Fibroblast of lung (primary cell): Measurements from ENCODE around the gene MEP1A. TPM values are rescaled to one million over a fixed set of nuclear protein-coding genes. Genes with fewer than 3 reads are reported as not detected.
"Not testable (repeated sequence)": the region's sequence is repeated elsewhere in the genome, so short reads cannot be mapped to it uniquely, and the experiment has no call there.

Source experiments
- DNase-seq, 2 donors: peaks; one replicate each; pipeline versions ENCODE4 v3.0.0 to v3.0.0-alpha.2; 2010; ENCODE audit warnings: low read depth in 2 of 2
- H2AFZ ChIP-seq: 2 replicates; pipeline ENCODE4 v1.5.1; 2012; ENCODE audit warnings: low read length, control low read depth, inconsistent platforms
- H3K27ac ChIP-seq: 2 replicates; pipeline ENCODE4 v1.5.1; 2011; ENCODE audit warnings: low read length, control low read depth; ENCODE audit not compliant: insufficient read depth
- H3K27me3 ChIP-seq: 2 replicates; pipeline ENCODE4 v1.5.1; 2011; ENCODE audit warnings: mild to moderate bottlenecking, low read length; ENCODE audit not compliant: control insufficient read depth, insufficient read depth
- H3K36me3 ChIP-seq: 2 replicates; pipeline ENCODE4 v1.5.1; 2011; ENCODE audit warnings: low read length; ENCODE audit not compliant: control insufficient read depth, insufficient read depth
- H3K4me1 ChIP-seq: 2 replicates; pipeline ENCODE4 v1.5.1; 2011; ENCODE audit warnings: low read length; ENCODE audit not compliant: control insufficient read depth, insufficient read depth; ENCODE audit errors: extremely low read depth
- H3K4me2 ChIP-seq: 2 replicates; pipeline ENCODE4 v1.5.1; 2011; ENCODE audit warnings: low read length, control low read depth; ENCODE audit not compliant: insufficient read depth; ENCODE audit errors: extremely low read depth
- H3K4me3 ChIP-seq, 4 experiments: fragments of 200-600 bp in 1 of 4; sonication (generic) in 1 of 4; replicated peaks in 1 of 4; 2 replicates each; pipeline ENCODE4 v1.5.1; 2011 to 2016; ENCODE audit warnings: low read length in 4 of 4, low read depth in 3 of 4, mild to moderate bottlenecking in 3 of 4, control low read depth in 2 of 4, inconsistent platforms in 1 of 4, mixed read lengths in 1 of 4; ENCODE audit not compliant: insufficient read depth in 1 of 4; ENCODE audit errors: control extremely low read depth in 1 of 4
- H3K79me2 ChIP-seq: 2 replicates; pipeline ENCODE4 v1.5.1; 2012; ENCODE audit warnings: mild to moderate bottlenecking, low read length, inconsistent platforms; ENCODE audit not compliant: control insufficient read depth, insufficient read depth
- H3K9ac ChIP-seq: 2 replicates; pipeline ENCODE4 v1.5.1; 2011; ENCODE audit warnings: mild to moderate bottlenecking, low read length, control low read depth; ENCODE audit not compliant: insufficient read depth
- H3K9me3 ChIP-seq: 2 replicates; pipeline ENCODE4 v1.5.1; 2012; ENCODE audit warnings: low read depth, low read length; ENCODE audit not compliant: control insufficient read depth, insufficient read depth
- H4K20me1 ChIP-seq: 2 replicates; pipeline ENCODE4 v1.5.1; 2011; ENCODE audit warnings: low read length; ENCODE audit not compliant: control insufficient read depth, insufficient read depth; ENCODE audit errors: extremely low read depth
- CTCF ChIP-seq, 2 donors: IDR thresholded peaks in 1 of 2; conservative IDR thresholded peaks in 1 of 2; 1 replicate in 1 of 2; 2 replicates in 1 of 2; pipeline ENCODE4 v1.5.1; 2011 to 2012; ENCODE audit warnings: low read length in 2 of 2, control low read depth in 1 of 2, inconsistent platforms in 1 of 2, low read depth in 1 of 2, mild to moderate bottlenecking in 1 of 2
- EZH2 ChIP-seq: IDR thresholded peaks from 2 replicates; pipeline ENCODE4 v1.5.1; 2012; ENCODE audit warnings: low read length, control low read depth, mild to moderate bottlenecking; ENCODE audit errors: missing control alignments
- polyA minus RNA-seq: library from RNA; depleted of rRNA, polyadenylated mRNA; stranded (reverse); fragments of >200 nt; gene quantifications from 2 replicates; pipeline ENCODE4 v1.2.3, GENCODE V29; 2011; ENCODE audit warnings: low replicate concordance
- polyA plus RNA-seq, 2 donors: library from polyadenylated mRNA; depleted of rRNA in 1 of 2; stranded (reverse) in 1 of 2; unstranded in 1 of 2; fragments of >200 nt; gene quantifications; 2 replicates each; pipeline ENCODE4 v1.2.1, GENCODE V29; 2011 to 2012; ENCODE audit warnings: missing spikeins in 1 of 2
- total RNA-seq: library from RNA; depleted of rRNA; stranded (reverse); fragments of >200 nt; gene quantifications from 2 replicates; pipeline ENCODE4 v1.2.1, GENCODE V29; 2014

Gene MEP1A, protein sequence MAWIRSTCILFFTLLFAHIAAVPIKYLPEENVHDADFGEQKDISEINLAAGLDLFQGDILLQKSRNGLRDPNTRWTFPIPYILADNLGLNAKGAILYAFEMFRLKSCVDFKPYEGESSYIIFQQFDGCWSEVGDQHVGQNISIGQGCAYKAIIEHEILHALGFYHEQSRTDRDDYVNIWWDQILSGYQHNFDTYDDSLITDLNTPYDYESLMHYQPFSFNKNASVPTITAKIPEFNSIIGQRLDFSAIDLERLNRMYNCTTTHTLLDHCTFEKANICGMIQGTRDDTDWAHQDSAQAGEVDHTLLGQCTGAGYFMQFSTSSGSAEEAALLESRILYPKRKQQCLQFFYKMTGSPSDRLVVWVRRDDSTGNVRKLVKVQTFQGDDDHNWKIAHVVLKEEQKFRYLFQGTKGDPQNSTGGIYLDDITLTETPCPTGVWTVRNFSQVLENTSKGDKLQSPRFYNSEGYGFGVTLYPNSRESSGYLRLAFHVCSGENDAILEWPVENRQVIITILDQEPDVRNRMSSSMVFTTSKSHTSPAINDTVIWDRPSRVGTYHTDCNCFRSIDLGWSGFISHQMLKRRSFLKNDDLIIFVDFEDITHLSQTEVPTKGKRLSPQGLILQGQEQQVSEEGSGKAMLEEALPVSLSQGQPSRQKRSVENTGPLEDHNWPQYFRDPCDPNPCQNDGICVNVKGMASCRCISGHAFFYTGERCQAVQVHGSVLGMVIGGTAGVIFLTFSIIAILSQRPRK
- total RNA-seq (not detected in 2 replicates), polyA plus RNA-seq (not detected in 2 replicates), polyA minus RNA-seq (not detected in 2 replicates)
- polyA plus RNA-seq (2012), result not detected in 2 replicates

DNA sequence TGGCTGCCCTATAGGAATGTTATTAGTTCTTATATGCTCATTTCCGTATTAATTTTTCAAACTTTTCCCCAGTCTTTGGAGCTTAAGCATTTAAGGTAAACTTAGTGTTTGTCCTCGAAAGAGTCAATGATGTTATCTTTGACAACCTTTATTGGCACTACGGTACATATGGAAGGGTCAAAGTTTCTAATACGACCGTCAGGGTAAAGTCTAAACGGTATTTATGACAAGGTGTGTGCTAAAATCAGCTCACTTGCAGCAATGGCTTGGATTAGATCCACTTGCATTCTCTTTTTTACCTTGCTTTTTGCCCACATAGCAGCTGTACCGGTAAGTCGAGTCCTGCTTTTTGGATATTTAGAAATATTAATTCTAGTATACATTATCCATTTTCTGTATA lies at the start of gene MEP1A:
Gene MEP1A, plus strand, starts transcription at position 252 of the 400 bp plus-strand sequence. Its CDS starts 10 bp downstream, at position 262.
- DNase-seq, result no peak
- H3K9me3 ChIP-seq, result no peaks in the 10 kb centered on the region

DNA sequence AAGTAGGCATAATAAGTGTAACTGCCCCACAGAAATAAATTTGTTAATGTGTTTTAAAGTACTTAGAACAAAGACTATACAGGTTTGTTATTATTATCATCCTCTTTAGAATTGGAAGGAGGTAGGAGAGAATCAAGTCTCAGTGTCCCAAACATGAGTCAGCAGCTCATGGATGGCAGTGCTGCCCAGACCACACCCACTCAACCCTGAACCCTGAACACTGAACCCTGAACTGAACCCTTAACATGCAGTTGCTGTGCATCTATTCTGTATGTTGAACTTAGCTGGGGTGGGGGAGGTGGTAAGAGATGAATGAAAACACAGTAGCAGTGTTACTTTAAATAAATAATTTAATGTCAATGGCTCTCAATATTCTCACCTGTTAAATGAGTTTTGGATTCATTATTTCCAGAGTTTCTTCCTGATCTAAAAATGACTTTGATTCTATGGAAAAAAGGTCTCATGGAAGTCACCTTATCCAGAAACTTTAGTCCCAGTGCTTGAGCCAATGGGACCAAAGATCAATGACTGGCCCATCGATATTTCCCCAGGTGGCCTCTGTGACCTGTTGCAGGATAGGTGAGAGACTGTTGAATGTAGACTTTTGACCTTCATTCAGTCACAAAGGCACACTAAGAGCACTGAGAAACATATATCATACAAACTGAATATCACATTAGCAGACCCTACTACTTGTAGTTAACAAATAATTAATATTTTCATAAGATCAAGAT lies 49.6 kb upstream of the MEP1A start:
- Histone ChIP-seq H3K27me3 (peaks cover 3% of the 10 kb centered on the region), H4K20me1 (no peaks in the 10 kb centered on the region), H3K36me3 (no peaks in the 10 kb centered on the region), H3K9me3 (no peaks in the 10 kb centered on the region), H3K79me2 (no peaks in the 10 kb centered on the region), H2AFZ (no peak overlapping the region), H3K27ac (no peak overlapping the region), H3K4me3 (no peak overlapping the region), H3K4me2 (no peak overlapping the region), H3K4me1 (no peaks in the 10 kb centered on the region), H3K9ac (no peak overlapping the region)
- no peak for DNase-seq
- TF ChIP-seq EZH2, result no peak
- TF ChIP-seq CTCF (conservative IDR thresholded peaks at IDR 0.05 in 1 of 2, IDR thresholded peaks at IDR 0.05 in 1 of 2; ENCODE audit: low read depth in 1 of 2, low read length in 2 of 2), result no peak

More for the DNA sequence above, at the start of gene MEP1A:
- Histone ChIP-seq H3K4me3 (no peak within 1 kb of the TSS), H3K27me3 (no peaks in the 10 kb centered on the region), H3K36me3 (no peaks in the 10 kb centered on the region), H2AFZ (no peak within 1 kb of the TSS), H3K79me2 (no peaks in the 10 kb centered on the region), H3K4me1 (no peaks in the 10 kb centered on the region), H3K27ac (no peak within 1 kb of the TSS), H4K20me1 (no peaks in the 10 kb centered on the region), H3K9ac (no peak within 1 kb of the TSS), H3K4me2 (no peak within 1 kb of the TSS)
- no peak for TF ChIP-seq CTCF (conservative IDR thresholded peaks at IDR 0.05 in 1 of 2, IDR thresholded peaks at IDR 0.05 in 1 of 2; ENCODE audit: low read depth in 1 of 2, low read length in 2 of 2)
- TF ChIP-seq EZH2, result no peak

DNA sequence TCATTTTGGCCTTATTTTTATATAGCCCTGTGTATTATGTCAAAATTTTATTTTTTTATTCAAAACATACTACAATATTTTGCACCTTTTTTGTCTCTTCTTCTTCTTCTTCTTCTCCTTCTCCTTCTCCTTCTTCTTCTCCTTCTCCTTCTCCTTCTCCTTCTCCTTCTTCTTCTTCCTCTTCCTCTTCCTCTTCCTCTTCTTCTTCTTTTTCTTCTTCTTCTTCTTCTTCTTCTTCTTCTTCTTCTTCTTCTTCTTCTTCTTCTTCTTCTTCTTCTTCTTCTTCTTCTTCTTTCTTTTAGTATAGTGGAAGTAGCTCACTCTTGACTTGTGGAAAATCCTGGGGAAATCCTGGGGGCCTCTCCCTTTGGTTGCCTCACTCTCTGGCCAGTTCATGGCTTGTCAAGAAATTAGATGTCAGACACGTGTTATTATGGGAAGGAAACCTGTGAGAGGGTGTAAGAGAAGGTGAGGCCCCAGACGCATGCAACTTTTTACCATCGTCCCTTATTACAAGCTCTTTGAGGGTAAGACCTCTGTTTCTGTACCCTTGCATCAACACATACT lies 48.9 kb upstream of the MEP1A start:
- H3K9me3 ChIP-seq, H4K20me1 ChIP-seq, H3K36me3 ChIP-seq, H3K4me1 ChIP-seq, H3K27ac ChIP-seq, H3K4me2 ChIP-seq, DNase-seq, H3K27me3 ChIP-seq, H3K4me3 ChIP-seq, H3K79me2 ChIP-seq, H3K9ac ChIP-seq, H2AFZ ChIP-seq: not testable (repeated sequence)
